HG03442 (cell line): Measurements from ENCODE around the gene DAB2IP.

Source experiments
- ATAC-seq: cut with Tn5 transposase; IDR thresholded peaks from one replicate; pipeline ENCODE4 v1.9.1; 2021; ENCODE audit warnings: mild to moderate bottlenecking, moderate library complexity; ENCODE audit not compliant: unreplicated experiment

The DAB2IP gene

DNA sequence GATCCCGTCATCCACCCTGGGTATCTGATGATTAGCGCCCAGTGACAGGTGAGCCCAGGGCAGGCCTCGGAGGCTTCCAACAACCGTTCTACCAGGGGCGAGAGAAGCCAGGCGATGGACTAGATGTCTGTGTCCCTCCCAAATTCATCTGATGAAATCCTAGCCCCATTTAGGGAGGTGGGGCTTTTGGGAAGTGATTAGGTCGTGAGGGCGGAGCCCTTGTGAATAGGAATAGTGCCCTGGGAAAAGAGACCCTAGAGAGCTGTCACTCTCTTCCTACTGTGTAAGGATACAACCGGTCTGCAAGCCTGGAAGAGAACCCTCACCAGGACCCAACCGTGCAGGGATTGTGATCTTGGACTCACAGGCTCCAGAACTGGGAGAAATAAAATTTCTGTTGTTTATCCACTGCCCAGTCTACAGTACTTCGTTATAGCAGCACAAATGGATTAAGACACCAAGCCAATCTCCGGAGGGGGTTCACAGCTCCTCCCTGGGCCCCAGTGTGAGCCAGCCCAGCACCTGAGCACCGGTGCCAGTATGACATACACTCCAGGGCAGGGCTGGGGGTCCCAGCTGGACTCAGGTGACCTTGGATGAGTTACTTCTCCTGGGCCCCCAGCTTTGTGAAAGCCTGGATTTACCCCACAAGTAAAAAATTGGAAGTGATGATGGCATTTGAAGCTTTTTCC is 162.2 kb downstream of the DAB2IP start:
- no peak for ATAC-seq

DNA sequence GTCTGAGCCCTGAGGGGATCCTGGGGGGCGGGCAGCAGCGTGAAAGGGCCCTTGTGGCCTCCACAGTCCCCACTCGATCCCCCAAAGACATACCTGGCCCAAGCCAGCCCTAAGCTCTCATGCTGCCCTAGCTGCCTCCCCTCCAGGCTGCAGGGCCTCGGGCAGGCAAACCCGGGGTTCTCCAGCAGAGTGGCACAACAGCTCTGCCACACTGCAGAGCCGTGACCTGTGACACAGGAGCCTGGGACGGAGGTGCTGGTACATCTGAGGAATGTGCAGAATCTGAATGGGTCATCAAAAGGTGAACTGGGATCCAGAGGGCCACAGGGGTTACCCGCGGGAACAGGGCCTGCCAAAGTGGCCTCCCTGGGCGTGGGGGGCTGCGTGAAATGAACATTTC is 163.2 kb downstream of the DAB2IP start:
- ATAC-seq = no peak

DNA sequence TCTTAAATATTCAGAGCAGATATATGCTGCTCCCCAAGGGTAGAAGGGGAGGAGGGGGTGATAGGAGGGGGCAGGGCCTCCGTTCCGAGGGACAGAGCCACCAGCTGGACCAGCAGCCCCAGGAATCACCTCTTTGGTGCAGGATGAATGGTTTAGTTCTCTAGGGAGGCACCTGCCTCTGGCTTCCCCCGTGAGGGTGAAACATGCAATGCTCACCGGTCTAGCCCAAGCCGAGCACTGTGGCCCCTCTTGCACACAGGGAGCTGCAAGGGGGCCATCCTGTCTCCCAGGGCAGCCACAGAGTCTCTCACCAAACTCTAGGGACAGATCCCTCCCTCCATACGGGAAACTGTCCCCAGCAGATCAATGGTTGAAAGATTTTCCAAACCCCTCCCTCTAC is 163.7 kb downstream of the DAB2IP start:
- ATAC-seq = no peak

DNA sequence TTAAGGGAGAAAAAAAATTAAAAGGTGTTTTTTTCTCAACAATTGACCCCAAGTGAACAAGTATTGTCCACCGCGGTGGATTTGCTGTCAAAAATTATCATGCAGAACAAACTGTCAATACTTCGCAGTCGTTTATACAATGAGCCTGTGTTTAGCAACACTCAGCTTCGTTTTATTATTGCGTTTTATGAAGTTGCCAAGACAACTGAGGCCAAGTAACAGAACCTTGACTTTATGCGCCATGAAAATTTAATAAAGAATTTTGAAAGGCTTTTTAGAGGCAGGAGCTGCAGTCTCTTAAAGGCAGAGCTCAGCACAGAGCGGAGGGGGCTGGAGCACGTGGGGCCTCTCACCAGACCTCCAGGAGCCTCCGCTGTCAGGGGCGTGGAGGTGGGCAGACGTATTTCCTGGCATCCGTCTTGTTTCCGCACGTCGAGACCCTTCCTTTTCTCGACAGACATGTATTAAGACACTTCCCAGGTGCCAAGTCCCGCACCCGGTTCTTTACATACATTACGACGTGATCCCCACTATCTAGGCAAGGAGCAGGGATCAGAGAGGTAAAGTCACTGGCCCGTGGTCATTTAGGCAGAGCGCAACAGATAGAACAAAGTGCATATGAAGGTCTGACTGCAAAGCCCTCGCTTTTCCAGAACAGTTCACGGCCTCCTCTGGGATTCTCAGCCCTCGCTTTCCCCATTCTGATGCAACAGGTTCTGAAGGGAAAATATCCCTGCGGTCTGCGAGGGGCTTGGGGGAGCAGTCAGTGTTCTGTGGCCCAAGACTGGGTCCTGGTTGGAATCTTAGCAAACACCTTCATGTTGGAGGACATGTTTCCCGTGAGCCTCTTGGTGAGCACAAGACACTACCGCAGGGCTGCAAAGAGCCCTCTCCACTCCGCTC is 164.4 kb downstream of the DAB2IP start:
- no peak for ATAC-seq

DNA sequence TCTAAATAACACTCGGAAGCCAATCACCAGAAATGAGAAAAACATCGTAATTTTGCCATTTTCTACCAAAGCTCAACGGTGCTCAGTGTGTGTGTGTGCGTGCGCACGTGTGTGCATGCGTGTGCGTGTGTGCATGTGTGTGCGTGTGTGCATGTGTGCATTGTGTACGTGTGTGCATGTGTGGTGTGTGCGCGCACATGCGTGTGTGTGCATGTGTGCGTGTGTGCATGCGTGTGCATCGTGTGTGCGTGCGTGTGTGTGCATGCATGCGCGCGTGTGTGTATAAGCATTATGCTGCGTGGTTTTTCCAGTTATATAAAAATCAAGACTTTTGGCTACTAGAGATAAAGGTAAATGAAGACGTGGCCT is 165.0 kb downstream of the DAB2IP start:
- no peak for ATAC-seq

DNA sequence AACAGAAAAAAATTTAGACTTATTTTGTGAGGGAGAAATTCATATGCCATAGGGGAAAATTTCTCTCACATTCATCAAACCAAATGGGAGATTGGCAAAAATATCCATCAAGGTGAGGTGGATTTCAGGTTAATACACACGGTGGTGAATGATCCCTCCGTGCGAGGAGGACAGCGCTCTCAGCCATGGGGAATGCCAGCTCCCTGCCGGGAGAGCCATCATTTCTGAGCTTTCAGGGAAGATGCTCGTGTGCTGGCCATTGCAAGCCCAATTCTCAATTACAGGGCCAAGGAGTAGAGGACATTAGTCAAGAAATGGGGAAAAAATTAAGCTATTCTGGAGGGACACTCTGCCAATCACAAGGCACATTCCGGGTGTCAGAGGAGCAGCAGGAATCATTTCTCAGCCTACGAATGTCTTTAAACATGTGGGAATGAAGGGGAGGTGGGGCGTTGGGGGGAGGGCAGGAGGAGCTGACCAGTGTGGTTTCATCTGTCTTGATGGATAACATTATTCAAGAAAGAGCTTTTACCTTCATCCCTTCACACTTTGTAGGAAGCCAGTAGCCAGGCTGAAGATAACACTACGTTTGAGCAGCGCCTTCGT is 165.5 kb downstream of the DAB2IP start:
- no peak for ATAC-seq

DNA sequence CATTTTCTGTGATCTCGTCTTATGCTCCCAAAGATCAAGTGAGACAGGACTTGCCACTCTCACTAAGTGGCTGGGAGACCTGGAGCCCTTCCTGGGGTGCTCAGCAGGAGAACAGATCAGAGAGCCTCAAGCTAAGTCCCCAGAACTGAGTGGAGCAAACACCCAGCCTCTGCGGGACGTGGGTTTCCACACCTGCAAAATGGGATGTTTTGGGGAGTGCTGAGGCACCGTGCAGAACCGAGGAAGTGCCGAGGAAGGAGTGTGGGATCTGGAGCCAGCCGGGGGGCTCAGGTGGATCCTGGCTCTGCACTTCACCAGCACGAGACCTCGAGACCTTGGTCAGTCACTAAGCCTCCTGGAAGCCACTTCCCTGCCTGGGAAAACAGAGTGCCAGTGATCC is 166.0 kb downstream of the DAB2IP start:
- ATAC-seq = no peak

DNA sequence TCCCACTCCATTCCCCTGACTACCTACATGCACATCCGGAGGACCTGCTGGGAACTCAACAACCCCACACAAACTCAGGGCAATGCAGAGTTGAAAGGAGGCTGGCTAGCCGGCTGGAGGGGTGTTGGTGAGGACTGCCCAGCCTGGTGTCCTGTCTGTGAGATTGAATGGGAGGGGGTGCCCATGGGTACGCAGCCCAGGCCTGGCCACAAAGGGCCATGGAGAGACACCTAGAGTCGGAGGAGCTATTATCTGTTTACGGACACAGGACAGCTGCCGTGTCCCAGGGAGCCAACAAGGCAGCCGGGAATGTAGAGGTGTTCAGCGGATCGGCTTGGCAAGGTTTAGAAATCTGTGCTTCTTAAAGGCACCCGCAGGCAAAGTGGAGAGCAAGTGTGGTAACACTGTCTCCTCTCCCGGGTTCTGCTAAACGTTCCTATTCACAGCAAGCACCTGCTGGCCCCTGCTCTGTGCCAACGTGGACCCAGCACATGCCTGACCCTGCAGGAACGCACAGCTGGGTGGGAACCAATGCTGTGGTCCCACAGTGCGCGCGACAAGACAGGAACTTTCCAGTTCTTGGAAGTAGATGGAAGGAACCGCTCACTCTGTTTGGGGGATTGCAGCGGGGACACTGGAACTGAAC is 166.7 kb downstream of the DAB2IP start:
- ATAC-seq = no peak

DNA sequence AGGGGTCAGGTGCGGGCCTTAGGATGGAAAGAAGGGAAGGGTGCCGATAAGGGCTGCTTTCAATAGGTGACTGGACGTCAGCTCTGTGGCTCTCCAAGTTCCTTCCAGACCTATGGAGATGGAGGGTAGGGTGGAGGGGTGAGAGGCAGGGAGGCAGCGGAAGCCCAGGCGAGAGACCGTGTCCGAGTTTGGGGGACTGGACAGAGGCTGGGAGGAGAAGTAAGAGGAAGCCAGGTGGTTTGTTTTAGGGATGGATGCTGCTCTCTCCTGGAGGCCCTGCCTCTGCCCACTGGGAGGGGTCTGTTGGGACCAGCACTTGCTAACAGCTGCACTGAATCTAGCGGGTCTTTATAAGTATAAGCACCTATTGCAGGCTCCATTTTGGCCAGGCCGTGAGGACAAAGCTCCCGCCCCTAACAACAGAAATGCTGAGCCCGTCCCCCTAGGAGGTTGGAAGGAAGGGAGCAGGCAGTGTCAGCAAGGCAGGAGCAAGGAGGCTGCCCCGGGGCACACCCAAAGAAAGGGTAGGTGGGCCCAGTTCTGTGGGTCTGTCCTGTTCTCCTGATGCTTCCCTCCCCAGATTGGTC is 167.5 kb downstream of the DAB2IP start:
- no peak for ATAC-seq

DNA sequence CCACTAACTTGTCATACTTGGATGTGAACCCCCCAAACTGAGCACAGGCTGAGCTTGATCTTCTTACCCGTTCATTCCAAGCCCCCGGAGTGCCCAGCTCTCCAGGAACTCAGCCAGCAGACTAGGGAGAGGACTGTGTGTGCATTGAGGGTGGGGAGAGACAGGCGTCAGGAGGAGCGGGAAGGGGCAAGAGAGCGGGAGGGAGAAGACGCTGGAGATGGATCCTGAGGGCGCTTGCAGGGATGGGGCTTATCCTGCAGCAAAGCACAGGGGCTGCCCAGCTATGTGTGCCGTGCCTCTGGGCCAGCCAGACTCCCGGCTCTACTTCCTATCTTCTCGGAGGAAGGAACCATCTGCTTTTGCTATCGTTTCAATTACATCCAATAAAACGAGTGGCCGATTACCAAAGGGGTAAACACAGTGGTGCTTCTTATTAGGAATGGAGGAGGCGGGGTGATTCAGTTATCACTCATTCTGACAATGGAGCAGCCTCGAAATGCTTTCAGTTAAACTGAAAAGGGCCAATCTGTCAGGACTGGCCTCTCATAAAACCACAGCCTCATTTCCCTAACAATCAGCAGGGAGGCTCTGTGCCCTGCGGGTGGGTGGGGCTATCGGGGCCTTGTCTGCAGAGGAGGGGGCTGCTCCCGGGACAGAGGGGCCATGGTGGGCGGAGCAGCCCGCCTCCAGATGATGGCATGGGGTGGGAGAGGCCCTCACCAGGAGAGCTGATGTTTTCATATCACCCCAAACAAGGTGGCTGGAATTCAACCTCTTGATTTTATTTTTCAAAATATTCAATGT is 168.2 kb downstream of the DAB2IP start:
- ATAC-seq = no peak

DNA sequence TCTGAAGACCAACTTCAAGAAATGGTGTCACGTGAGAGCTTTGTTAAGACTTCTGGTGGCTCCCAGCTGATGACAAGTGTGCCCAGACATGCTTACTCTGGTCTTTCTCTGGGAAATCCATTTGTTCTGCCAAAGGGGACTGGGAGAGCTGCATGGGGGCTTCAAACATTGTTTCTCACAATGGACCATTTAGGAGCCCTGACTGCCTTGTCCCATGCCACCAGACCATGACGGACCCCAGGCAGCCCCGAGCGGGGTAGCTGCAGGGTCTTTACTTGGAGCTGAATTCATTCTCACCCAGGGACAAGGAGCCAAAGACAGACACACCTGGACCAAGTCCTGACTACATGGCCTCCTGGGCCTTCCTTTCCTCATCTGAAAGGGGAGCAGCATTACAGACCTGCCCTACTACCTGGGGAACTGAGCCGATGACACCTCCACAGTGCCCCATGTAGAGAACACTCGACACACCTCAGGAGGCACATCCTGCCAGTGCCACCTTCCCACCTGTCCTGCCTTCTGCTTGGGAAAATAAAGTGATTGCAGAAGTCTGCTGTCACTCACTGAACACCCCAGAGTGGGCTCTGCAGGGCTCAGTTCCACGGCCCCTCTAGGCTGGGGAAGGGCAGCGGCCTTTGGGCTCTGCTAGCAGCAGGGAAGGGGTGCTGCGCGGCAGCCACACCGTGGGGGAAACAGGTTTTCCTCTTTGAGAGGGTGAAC is 169.0 kb downstream of the DAB2IP start:
- ATAC-seq = no peak

DNA sequence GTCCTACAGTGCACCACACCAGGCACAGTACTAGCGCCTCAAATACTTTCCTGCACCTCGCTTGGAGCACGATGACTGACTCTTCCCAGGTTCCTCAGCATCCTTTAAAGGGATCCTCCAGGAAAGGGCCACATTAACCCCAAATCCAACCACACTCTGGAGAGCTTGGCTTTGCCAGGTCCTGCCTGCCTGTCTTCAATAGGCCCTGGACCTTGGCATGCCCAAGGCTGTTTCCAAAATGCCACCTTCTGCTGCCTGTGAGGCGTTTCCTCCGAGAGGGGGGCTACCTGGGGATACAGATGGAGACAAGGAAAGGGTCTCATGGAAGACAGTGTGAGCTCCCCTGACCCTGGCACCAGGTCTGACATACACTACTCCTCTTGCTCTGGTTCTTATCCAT is 169.9 kb downstream of the DAB2IP start:
- no peak for ATAC-seq

DNA sequence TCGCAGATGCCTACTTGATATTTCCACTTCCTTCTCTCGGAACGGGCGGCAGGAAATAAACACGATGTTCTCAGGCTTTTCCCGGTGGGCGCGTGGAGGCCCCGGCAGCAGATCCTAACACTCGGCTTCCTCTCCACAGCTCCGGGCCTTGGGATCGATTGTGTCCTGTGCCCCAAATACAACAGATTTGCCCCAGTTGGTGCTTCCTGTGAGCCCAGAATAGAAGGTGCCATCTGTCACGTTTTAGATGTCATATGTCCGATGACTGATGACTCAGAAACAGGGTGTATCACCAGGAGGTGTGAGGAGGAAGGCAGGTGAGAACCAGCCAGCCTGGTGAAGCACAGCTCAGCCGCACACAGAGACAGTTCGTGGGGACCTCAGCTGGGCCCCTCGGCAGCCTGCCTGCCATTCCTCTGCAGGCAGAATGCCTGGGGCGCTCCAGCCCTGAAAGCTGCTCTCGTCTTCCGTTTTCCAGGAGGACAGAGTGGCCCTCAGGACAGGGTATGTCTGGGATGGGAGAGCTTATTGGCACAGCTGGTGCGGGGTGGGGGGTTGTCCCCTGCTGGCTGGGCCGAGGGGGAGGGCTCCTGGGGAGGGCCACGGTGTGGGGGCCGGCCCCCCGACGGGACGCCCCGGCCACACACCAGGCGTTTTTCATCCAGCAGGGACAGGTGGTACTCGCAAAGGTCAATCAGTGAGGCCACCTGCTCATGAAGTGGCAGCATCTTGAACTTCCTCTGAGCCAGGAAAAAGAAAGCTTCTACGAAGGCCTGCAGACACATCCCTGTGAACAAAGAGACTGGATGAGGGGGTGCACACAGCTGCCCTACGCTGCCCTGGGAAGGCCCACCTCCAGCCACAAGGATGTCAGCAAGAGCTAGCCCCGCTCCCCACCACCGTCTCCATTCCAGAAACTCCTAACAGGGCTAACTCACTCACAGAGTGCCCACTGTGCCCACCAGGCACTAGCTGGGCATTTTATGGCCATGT is 171.0 kb downstream of the DAB2IP start:
- no peak for ATAC-seq

DNA sequence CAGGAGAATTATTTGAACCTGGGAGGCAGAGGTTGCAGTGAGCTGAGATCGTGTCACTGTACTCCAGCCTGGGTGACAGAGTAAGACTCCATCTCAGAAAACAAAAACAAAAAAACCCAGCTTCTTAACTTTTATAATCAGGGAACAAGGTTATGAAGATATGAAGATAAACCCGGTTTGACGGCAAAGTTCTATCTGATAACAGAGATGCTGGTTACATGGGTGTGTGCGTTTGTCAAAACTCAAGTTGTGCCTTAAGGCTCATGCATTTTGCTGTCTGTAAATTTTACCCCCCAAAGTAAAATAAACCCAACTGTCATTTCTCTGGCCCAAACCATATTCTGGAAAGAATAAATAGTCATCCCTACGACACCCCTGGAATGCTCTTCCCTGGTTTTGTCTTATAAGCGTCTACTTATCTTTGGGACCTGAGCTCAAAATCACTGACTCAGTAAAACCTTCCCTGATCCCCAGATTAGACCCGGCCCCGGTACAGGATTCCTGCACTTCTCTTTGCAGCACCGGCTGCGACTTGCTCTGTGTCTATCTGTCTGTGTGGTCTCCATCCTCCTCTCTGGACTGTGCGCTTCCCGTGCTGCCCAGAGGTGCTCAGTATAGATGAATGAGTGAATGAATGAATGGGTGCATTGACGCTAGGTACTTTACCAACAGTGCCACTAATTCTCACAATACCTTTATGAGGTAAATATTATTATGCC is 172.2 kb downstream of the DAB2IP start:
- no peak for ATAC-seq

DNA sequence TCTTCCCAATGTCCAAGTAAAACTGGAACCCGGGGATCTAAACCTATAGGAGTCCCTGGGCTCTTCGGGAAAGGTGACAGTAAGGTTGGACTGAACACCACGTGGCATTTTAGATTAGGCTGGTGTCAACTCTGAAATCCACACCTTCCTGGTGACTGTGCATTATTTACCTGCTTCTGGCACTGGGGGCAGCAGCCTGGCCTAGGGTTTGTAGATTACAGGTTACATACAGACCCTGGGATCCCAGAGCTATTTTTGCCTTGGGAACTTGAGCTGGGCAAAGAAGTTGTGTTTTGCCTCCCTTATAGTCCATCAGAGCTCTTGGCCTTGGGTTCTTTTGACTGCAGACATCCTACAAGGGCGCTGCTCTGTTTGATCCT is 173.2 kb downstream of the DAB2IP start:
- ATAC-seq = no peak

DNA sequence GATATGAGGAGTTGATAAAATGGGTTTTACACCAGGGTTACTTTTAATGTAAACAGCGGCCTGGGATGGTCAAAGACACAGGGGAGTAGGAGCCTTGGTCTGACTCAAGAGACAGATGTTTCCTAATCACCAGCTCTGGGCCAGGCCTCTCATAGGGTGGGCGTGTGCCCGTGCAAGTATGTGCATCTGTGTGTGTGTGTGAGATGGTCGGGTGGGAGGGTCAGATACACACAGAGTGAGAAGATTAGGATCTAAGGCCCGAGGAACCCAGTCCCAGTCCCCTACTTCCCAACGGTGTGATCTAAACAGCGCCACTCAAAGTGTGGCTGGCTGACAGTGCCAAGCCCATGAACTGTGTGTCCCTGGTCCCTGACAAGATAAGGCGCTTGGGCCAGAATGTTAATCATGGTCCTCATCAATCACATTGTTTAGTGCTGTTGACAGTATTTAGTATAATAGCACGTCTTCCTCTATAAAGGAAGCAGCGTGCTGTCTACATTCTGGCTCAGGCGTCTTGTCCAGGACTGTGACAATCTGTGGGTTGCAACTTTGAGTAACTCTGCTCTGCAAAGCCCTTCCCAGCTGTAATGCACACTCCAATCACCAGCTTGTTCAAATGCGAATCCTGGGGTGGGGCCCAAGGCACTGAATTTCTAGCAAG is 173.7 kb downstream of the DAB2IP start:
- no peak for ATAC-seq

DNA sequence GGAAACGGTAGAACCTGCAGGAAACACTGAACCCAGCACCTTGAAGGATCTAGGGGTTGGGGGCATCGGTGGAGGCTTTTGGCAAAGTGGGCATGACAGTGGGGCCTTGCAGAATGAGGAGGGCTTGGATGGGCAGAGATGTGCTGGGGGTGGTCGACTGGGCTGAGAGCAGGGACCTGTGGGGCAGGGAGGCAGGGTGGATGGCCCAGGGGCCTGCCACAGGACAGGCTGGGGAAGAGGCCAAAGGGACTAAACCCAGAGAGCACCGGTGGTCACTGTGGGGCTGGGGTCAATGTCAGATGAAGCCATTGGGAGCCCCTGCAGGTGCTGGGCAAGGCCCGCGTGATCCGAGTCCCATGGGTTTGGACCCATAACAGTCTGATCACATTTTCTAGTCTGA is 175.3 kb downstream of the DAB2IP start:
- no peak for ATAC-seq
